SK-N-SH treated with all-trans-retinoic acid at 6 μM for 48 hours (cell line): ENCODE measurements around the gene IQCN.

ENCODE experiments used
- ATAC-seq: fragments of 200-7000 bp; cut with Tn5 transposase; 3 replicates; pipeline ENCODE4 v1.9.1; 2020; ENCODE audit warnings: mild to moderate bottlenecking, moderate library complexity
- ARNTL ChIP-seq: fragments of 450-650 bp; formaldehyde crosslinking; IDR thresholded peaks from 2 replicates; pipeline ENCODE4 v1.5.0; 2020; ENCODE audit warnings: low read depth, mild to moderate bottlenecking, moderate library complexity, borderline replicate concordance
- BACH2 ChIP-seq: fragments of 250-450 bp; sonication (Bioruptor Pico); IDR thresholded peaks from 2 replicates; pipeline ENCODE4 v1.9.0; 2021; ENCODE audit warnings: mild to moderate bottlenecking, borderline replicate concordance
- CSDC2 ChIP-seq: fragments of 250-450 bp; sonication (Bioruptor Pico); IDR thresholded peaks from 2 replicates; pipeline ENCODE4 v1.5.0; 2020; ENCODE audit warnings: mild to moderate bottlenecking, moderate library complexity
- ESRRG ChIP-seq: fragments of 250-450 bp; sonication (Bioruptor Pico); IDR thresholded peaks from 2 replicates; pipeline ENCODE4 v1.6.1; 2021; ENCODE audit warnings: mild to moderate bottlenecking
- GLIS3 ChIP-seq: fragments of 250-450 bp; sonication (Bioruptor Pico); IDR thresholded peaks from 2 replicates; pipeline ENCODE4 v1.5.0; 2020; ENCODE audit warnings: mild to moderate bottlenecking, moderate library complexity
- ISL1 ChIP-seq: fragments of 250-450 bp; sonication (Bioruptor Pico); IDR thresholded peaks from 2 replicates; pipeline ENCODE4 v2.1.2; 2022; ENCODE audit warnings: mild to moderate bottlenecking, moderate library complexity
- OSR1 ChIP-seq: fragments of 250-450 bp; sonication (Bioruptor Pico); IDR thresholded peaks from 2 replicates; pipeline ENCODE4 v1.8.0; 2022; ENCODE audit warnings: moderate library complexity, mild to moderate bottlenecking, inconsistent platforms
- PATZ1 ChIP-seq: fragments of 250-450 bp; sonication (Bioruptor Pico); IDR thresholded peaks from 2 replicates; pipeline ENCODE4 v1.8.0; 2020; ENCODE audit warnings: mild to moderate bottlenecking, moderate library complexity, borderline replicate concordance
- POU6F1 ChIP-seq: fragments of 250-450 bp; sonication (Bioruptor Pico); IDR thresholded peaks from 2 replicates; pipeline ENCODE4 v1.8.0; 2021; ENCODE audit warnings: low read depth, mild to moderate bottlenecking, moderate library complexity, borderline replicate concordance
- PPARA ChIP-seq: fragments of 250-450 bp; sonication (Bioruptor Pico); IDR thresholded peaks from 2 replicates; pipeline ENCODE4 v1.5.0; 2020; ENCODE audit warnings: mild to moderate bottlenecking, borderline replicate concordance
- RARB ChIP-seq: fragments of 250-450 bp; sonication (Bioruptor Pico); IDR thresholded peaks from 2 replicates; pipeline ENCODE4 v1.8.0; 2021; ENCODE audit warnings: mild to moderate bottlenecking, moderate library complexity
- SNAI2 ChIP-seq: fragments of 250-450 bp; sonication (Bioruptor Pico); IDR thresholded peaks from 2 replicates; pipeline ENCODE4 v1.5.0; 2020; ENCODE audit warnings: mild to moderate bottlenecking, moderate library complexity
- TCF4 ChIP-seq: fragments of 250-450 bp; sonication (Bioruptor Pico); IDR thresholded peaks from 2 replicates; pipeline ENCODE4 v1.8.0; 2021; ENCODE audit warnings: mild to moderate bottlenecking, moderate library complexity, borderline replicate concordance
- TOX ChIP-seq: fragments of 250-450 bp; sonication (Bioruptor Pico); IDR thresholded peaks from 2 replicates; pipeline ENCODE4 v1.8.0; 2021; ENCODE audit warnings: mild to moderate bottlenecking, moderate library complexity, borderline replicate concordance
- TSHZ2 ChIP-seq: fragments of 250-450 bp; sonication (Bioruptor Pico); IDR thresholded peaks from 2 replicates; pipeline ENCODE4 v1.5.0; 2020; ENCODE audit warnings: mild to moderate bottlenecking, moderate library complexity
- ZC3H10 ChIP-seq: fragments of 250-450 bp; sonication (Bioruptor Pico); IDR thresholded peaks from 2 replicates; pipeline ENCODE4 v1.5.1; 2021; ENCODE audit warnings: mild to moderate bottlenecking, moderate library complexity
- ZFP3 ChIP-seq: fragments of 250-450 bp; sonication (Bioruptor Pico); IDR thresholded peaks from 2 replicates; pipeline ENCODE4 v1.5.0; 2020; ENCODE audit warnings: mild to moderate bottlenecking, moderate library complexity
- ZFP30 ChIP-seq: fragments of 450-650 bp; formaldehyde crosslinking; IDR thresholded peaks from 2 replicates; pipeline ENCODE4 v1.5.0; 2022; ENCODE audit warnings: mild to moderate bottlenecking, moderate library complexity
- ZNF565 ChIP-seq: fragments of 450-650 bp; formaldehyde crosslinking; conservative IDR thresholded peaks from 2 replicates; pipeline ENCODE4 v1.5.0; 2020; ENCODE audit warnings: low read depth, mild to moderate bottlenecking, moderate library complexity
- ZNF70 ChIP-seq: fragments of 450-650 bp; formaldehyde crosslinking; IDR thresholded peaks from 2 replicates; pipeline ENCODE4 v1.5.0; 2020; ENCODE audit warnings: mild to moderate bottlenecking, moderate library complexity
- TF ChIP-seq, protein P1 (sequence below): fragments of 250-450 bp; sonication (Bioruptor Pico); IDR thresholded peaks from 2 replicates; pipeline ENCODE4 v1.5.1; 2020; ENCODE audit warnings: low read depth, mild to moderate bottlenecking, moderate library complexity
- TF ChIP-seq, protein P2 (sequence below): fragments of 250-450 bp; sonication (Bioruptor Pico); IDR thresholded peaks from 2 replicates; pipeline ENCODE4 v1.5.1; 2021; ENCODE audit warnings: mild to moderate bottlenecking, moderate library complexity

Gene IQCN

GRCh38 chr19:18254546-18255503 lies 19.4 kb downstream of the IQCN start:
- TF ChIP-seq TCF4 (CRISPR knock-in tag) = no peak
- TF ChIP-seq ARNTL = no peak
- no peak for TF ChIP-seq PPARA
- no peak for TF ChIP-seq SNAI2
- no peak for TF ChIP-seq ZFP30 (CRISPR knock-in tag)
- TF ChIP-seq TOX (CRISPR knock-in tag) = no peak
- no peak for TF ChIP-seq ISL1
- TF ChIP-seq PATZ1 (CRISPR knock-in tag) = no peak
- no peak for TF ChIP-seq RARB
- no peak for TF ChIP-seq CSDC2
- TF ChIP-seq GLIS3 (CRISPR knock-in tag) = no peak
- TF ChIP-seq ZNF565 (CRISPR knock-in tag) = no peak
- no peak for TF ChIP-seq ESRRG (CRISPR knock-in tag)
- TF ChIP-seq, protein P1, sequence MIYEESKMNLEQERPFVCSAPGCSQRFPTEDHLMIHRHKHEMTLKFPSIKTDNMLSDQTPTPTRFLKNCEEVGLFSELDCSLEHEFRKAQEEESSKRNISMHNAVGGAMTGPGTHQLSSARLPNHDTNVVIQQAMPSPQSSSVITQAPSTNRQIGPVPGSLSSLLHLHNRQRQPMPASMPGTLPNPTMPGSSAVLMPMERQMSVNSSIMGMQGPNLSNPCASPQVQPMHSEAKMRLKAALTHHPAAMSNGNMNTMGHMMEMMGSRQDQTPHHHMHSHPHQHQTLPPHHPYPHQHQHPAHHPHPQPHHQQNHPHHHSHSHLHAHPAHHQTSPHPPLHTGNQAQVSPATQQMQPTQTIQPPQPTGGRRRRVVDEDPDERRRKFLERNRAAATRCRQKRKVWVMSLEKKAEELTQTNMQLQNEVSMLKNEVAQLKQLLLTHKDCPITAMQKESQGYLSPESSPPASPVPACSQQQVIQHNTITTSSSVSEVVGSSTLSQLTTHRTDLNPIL = no peak
- TF ChIP-seq, all 23 proteins: peak for 0
- ATAC-seq = no peak

DNA sequence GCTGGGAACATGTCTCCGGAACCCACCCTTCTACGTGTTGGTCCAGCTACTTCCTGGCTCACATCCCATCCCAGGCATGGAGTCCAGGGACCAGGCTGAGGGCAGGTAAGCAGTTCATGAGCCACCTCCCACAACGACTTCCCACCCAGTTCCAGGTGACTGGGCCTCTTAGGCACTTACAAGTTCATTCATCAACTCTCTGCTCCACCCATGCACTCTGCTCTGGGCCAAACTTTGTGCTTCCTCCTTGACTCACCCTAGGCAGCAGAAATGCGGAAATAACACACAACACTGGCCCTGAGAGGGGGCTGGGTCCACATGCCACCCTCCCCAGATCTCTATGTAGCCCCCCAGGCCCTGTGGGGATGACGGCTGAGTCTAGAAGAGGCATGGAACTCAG lies 20.5 kb downstream of the IQCN start:
- TF ChIP-seq ZFP30 (CRISPR knock-in tag) (no peak), CSDC2 (no peak), SNAI2 (no peak)
- ATAC-seq = no peak

DNA sequence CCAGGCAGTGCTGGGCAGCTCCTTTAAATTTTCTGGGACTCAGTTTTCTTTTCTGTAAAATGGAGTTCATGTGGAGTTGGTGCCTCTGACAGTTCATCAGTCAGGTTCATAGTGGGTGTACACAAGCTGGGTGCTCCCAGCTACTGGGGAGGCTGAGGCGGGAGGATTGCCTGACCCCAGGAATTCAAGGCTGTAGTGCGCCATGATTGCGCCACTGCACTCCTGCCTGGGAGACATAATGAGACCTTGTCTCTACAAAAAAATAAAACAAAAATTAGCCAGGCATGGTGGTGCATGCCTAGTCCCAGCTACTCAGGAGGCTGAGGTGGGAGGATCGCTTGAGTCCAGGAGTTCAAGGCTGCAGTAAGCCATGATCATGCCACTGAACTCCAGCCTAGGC lies 21.1 kb downstream of the IQCN start:
- no peak for ATAC-seq

More for the DNA sequence above, 21.1 kb downstream of the IQCN start:
- no peak for TF ChIP-seq POU6F1 (CRISPR knock-in tag)
- TF ChIP-seq ZFP3 = no peak
- no peak for TF ChIP-seq RARB
- no peak for TF ChIP-seq PPARA
- TF ChIP-seq, protein P2, sequence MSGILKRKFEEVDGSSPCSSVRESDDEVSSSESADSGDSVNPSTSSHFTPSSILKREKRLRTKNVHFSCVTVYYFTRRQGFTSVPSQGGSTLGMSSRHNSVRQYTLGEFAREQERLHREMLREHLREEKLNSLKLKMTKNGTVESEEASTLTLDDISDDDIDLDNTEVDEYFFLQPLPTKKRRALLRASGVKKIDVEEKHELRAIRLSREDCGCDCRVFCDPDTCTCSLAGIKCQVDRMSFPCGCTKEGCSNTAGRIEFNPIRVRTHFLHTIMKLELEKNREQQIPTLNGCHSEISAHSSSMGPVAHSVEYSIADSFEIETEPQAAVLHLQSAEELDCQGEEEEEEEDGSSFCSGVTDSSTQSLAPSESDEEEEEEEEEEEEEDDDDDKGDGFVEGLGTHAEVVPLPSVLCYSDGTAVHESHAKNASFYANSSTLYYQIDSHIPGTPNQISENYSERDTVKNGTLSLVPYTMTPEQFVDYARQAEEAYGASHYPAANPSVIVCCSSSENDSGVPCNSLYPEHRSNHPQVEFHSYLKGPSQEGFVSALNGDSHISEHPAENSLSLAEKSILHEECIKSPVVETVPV (CRISPR knock-in tag) = no peak
- no peak for TF ChIP-seq ZNF565 (CRISPR knock-in tag)
- no peak for TF ChIP-seq ISL1
- TF ChIP-seq TSHZ2 (CRISPR knock-in tag) = no peak
- no peak for TF ChIP-seq ARNTL
- TF ChIP-seq ESRRG (CRISPR knock-in tag) = no peak
- TF ChIP-seq ZNF70 = no peak
- no peak for TF ChIP-seq SNAI2
- no peak for TF ChIP-seq CSDC2
- TF ChIP-seq BACH2 (CRISPR knock-in tag) = no peak
- no peak for TF ChIP-seq GLIS3 (CRISPR knock-in tag)
- no peak for TF ChIP-seq ZC3H10 (CRISPR knock-in tag)
- no peak for TF ChIP-seq TCF4 (CRISPR knock-in tag)
- no peak for TF ChIP-seq OSR1 (CRISPR knock-in tag)
